CD4-positive, alpha-beta T cell treated with Interleukin-17A for 1 hour (primary cell): Measurements from ENCODE around the gene STS.

ENCODE experiments used
- DNase-seq: peaks from one replicate; pipeline ENCODE4 v3.0.0-alpha.2; 2020

Gene STS

GRCh38 chrX:7191681-7192110 lies 44.2 kb downstream of the STS start:
- DNase-seq, result no peak

- no peak for DNase-seq
Observed at GRCh38 chrX:7192871-7193270, 45.4 kb downstream of the STS start.

GRCh38 chrX:7194606-7195005 lies 47.1 kb downstream of the STS start:
- no peak for DNase-seq
